ENCODE measurements around the gene FBXW8. TPM values are rescaled to one million over a fixed set of nuclear protein-coding genes. Genes with fewer than 3 reads are reported as not detected.

FBXW8 gene
- total RNA-seq, 1 donor from 2014 or later: 6.3 TPM

- intact Hi-C loops (cut with micrococcal nuclease): no loop called here
These were observed 124.5 kb downstream of the FBXW8 start for GRCh38 chr12:117035287-117035686.

- intact Hi-C loops (cut with micrococcal nuclease): no loop called here
These were observed 125.3 kb downstream of the FBXW8 start for GRCh38 chr12:117036046-117036445.

GRCh38 chr12:117036547-117036946 is 125.8 kb downstream of the FBXW8 start:
- intact Hi-C loops (cut with micrococcal nuclease): no loop called here

- intact Hi-C loops (cut with micrococcal nuclease): no loop called here
These were observed 126.7 kb downstream of the FBXW8 start for GRCh38 chr12:117037289-117038022.

GRCh38 chr12:117038023-117038680 is 127.4 kb downstream of the FBXW8 start:
- intact Hi-C loops (cut with micrococcal nuclease): no loop called here

GRCh38 chr12:117038919-117039318 is 128.2 kb downstream of the FBXW8 start:
- intact Hi-C loops (cut with micrococcal nuclease): no loop called here

- intact Hi-C loops (cut with micrococcal nuclease): no loop called here
These were observed 129.2 kb downstream of the FBXW8 start for GRCh38 chr12:117039891-117040309.

- intact Hi-C loops (cut with micrococcal nuclease): no loop called here
These were observed 129.7 kb downstream of the FBXW8 start for GRCh38 chr12:117040496-117040895.

- intact Hi-C loops (cut with micrococcal nuclease): no loop called here
These were observed 131.0 kb downstream of the FBXW8 start for GRCh38 chr12:117041798-117042170.

GRCh38 chr12:117042171-117042842 is 131.6 kb downstream of the FBXW8 start:
- intact Hi-C loops (cut with micrococcal nuclease): no loop called here

GRCh38 chr12:117042862-117043261 is 132.1 kb downstream of the FBXW8 start:
- intact Hi-C loops (cut with micrococcal nuclease): no loop called here

GRCh38 chr12:117044311-117044710 is 133.6 kb downstream of the FBXW8 start:
- intact Hi-C loops (cut with micrococcal nuclease): no loop called here

GRCh38 chr12:117044790-117045159 is 134.0 kb downstream of the FBXW8 start:
- intact Hi-C loops (cut with micrococcal nuclease): no loop called here

- intact Hi-C loops (cut with micrococcal nuclease): no loop called here
These were observed 134.6 kb downstream of the FBXW8 start for GRCh38 chr12:117045160-117046010.

- intact Hi-C loops (cut with micrococcal nuclease): no loop called here
These were observed 135.2 kb downstream of the FBXW8 start for GRCh38 chr12:117046011-117046369.

GRCh38 chr12:117046425-117046824 is 135.7 kb downstream of the FBXW8 start:
- intact Hi-C loops (cut with micrococcal nuclease): no loop called here

GRCh38 chr12:117046861-117047530 is 136.2 kb downstream of the FBXW8 start:
- intact Hi-C loops (cut with micrococcal nuclease): no loop called here

- intact Hi-C loops (cut with micrococcal nuclease): no loop called here
These were observed 137.2 kb downstream of the FBXW8 start for GRCh38 chr12:117047810-117048584.

GRCh38 chr12:117048585-117048904 is 137.8 kb downstream of the FBXW8 start:
- intact Hi-C loops (cut with micrococcal nuclease): no loop called here

GRCh38 chr12:117049295-117049694 is 138.5 kb downstream of the FBXW8 start:
- intact Hi-C loops (cut with micrococcal nuclease): no loop called here

Data from T-helper 2 cell treated with Interferon-gamma antibody and Interleukin-4, amounts not matched to agents 100 ng/mL and 5 ng/mL, for 36 hours (primary cell).